Smooth muscle cell (in vitro differentiated cells): Measurements from ENCODE around the gene AUTS2. TPM values are rescaled to one million over a fixed set of nuclear protein-coding genes. Genes with fewer than 3 reads are reported as not detected.

Experiments
- DNase-seq: peaks from one replicate; lab custom pipeline; 2025; ENCODE audit not compliant: unreplicated experiment; lab: John Stamatoyannopoulos, UW
- H2AFZ ChIP-seq: fragments of 200-600 bp; sonication (generic); 2 replicates; pipeline ENCODE4 v1.6.0; 2016; ENCODE audit warnings: antibody characterized with exemption, low read depth, mild to moderate bottlenecking
- H3F3A ChIP-seq: fragments of 200-600 bp; sonication (generic); 2 replicates; pipeline ENCODE4 v1.6.0; 2017; ENCODE audit warnings: antibody characterized with exemption, low read depth
- H3K27ac ChIP-seq: fragments of 200-600 bp; sonication (generic); 2 replicates; pipeline ENCODE4 v1.5.1; 2016; ENCODE audit warnings: low read depth, mild to moderate bottlenecking
- H3K27me3 ChIP-seq: fragments of 200-600 bp; sonication (generic); 2 replicates; pipeline ENCODE4 v1.6.1; 2016; ENCODE audit warnings: low read depth, mild to moderate bottlenecking
- H3K36me3 ChIP-seq: fragments of 200-600 bp; sonication (generic); 2 replicates; pipeline ENCODE4 v1.5.1; 2016; ENCODE audit warnings: low read depth
- H3K4me1 ChIP-seq: fragments of 200-600 bp; sonication (generic); 2 replicates; pipeline ENCODE4 v1.5.1; 2016; ENCODE audit warnings: low read depth
- H3K4me2 ChIP-seq: fragments of 200-600 bp; sonication (generic); 2 replicates; pipeline ENCODE4 v1.6.0; 2016; ENCODE audit warnings: mild to moderate bottlenecking
- H3K4me3 ChIP-seq: fragments of 200-600 bp; sonication (generic); 2 replicates; pipeline ENCODE4 v1.5.1; 2016; ENCODE audit warnings: mild to moderate bottlenecking
- H3K79me2 ChIP-seq: fragments of 200-600 bp; sonication (generic); 2 replicates; pipeline ENCODE4 v1.6.0; 2016; ENCODE audit warnings: low read depth, mild to moderate bottlenecking
- H3K9ac ChIP-seq: fragments of 200-600 bp; sonication (generic); 2 replicates; pipeline ENCODE4 v1.6.0; 2016; ENCODE audit warnings: low read depth
- H3K9me3 ChIP-seq: fragments of 200-600 bp; sonication (generic); replicated peaks from 2 replicates; pipeline ENCODE4 v1.5.1; 2016; ENCODE audit warnings: low read depth
- H4K20me1 ChIP-seq: fragments of 200-600 bp; sonication (generic); 2 replicates; pipeline ENCODE4 v1.6.0; 2016; ENCODE audit warnings: low read depth
- CTCF ChIP-seq: fragments of 200-600 bp; sonication (generic); IDR thresholded peaks from 2 replicates; pipeline ENCODE4 v1.5.1; 2017; ENCODE audit warnings: borderline replicate concordance, mild to moderate bottlenecking, antibody characterized with exemption; ENCODE audit not compliant: insufficient read depth, poor library complexity, severe bottlenecking
- WGBS: methylation state at CpG from one replicate; pipeline ENCODE4 v1.1.7; 2016; ENCODE audit warnings: low lambda C conversion rate; 5-methylcytosine and 5-hydroxymethylcytosine counted together
- polyA plus RNA-seq: library from polyadenylated mRNA; unstranded; fragments of >200 nt; fragmentation: Nextera tagmentation; extraction: Ambion mirVana; gene quantifications from 2 replicates; pipeline ENCODE4 v1.2.1, GENCODE V29; 2016
- total RNA-seq: library from RNA; depleted of rRNA; stranded (reverse); fragments of >200 nt; gene quantifications from 2 replicates; pipeline ENCODE4 v1.2.3, GENCODE V29; 2014

Gene AUTS2
- total and polyA plus RNA-seq, 2 experiments from 2014 or later: 6.5 to 8.6 TPM

- TF ChIP-seq CTCF: no peak
- Histone ChIP-seq H3K4me1 (peaks cover 38% of the 10 kb centered on the region), H3F3A (peaks cover 17% of the 10 kb centered on the region), H3K27me3 (peaks cover 33% of the 10 kb centered on the region), H3K79me2 (no peaks in the 10 kb centered on the region), H3K9ac (no peak overlapping the region), H3K27ac (no peak overlapping the region), H3K4me2 (no peak overlapping the region), H2AFZ (no peak overlapping the region), H3K36me3 (no peaks in the 10 kb centered on the region), H4K20me1 (no peaks in the 10 kb centered on the region), H3K9me3 (no peaks in the 10 kb centered on the region), H3K4me3 (no peak overlapping the region)
- 43% methylated on average over 15 of the region's 15 CpGs for WGBS
- no peak for DNase-seq
Measured at GRCh38 chr7:70680743-70681468, 1082.6 kb downstream of the AUTS2 start.

- peaks cover 38% of the 10 kb centered on the region for H3K4me1 ChIP-seq
- no peaks in the 10 kb centered on the region for H3K9me3 ChIP-seq
- H3K79me2 ChIP-seq: no peaks in the 10 kb centered on the region
- peaks cover 38% of the 10 kb centered on the region for H3K27me3 ChIP-seq
- peak overlapping the region; percentile 29 for H3K4me2 ChIP-seq
- no peak overlapping the region for H3K9ac ChIP-seq
- H3F3A ChIP-seq: peaks cover 17% of the 10 kb centered on the region
- no peak for DNase-seq
- H2AFZ ChIP-seq: no peak overlapping the region
- no peaks in the 10 kb centered on the region for H4K20me1 ChIP-seq
- no peak for TF ChIP-seq CTCF
- 31% methylated on average over 12 of the region's 12 CpGs for WGBS
- no peak overlapping the region for H3K4me3 ChIP-seq
- H3K36me3 ChIP-seq: no peaks in the 10 kb centered on the region
- H3K27ac ChIP-seq: no peak overlapping the region
Measured at GRCh38 chr7:70681469-70682350, 1083.4 kb downstream of the AUTS2 start.

GRCh38 chr7:70684173-70684572, 1085.9 kb downstream of the AUTS2 start:
- Histone ChIP-seq H3K9ac (no peak overlapping the region), H3K4me3 (no peak overlapping the region), H3K9me3 (no peaks in the 10 kb centered on the region), H3K27me3 (peaks cover 46% of the 10 kb centered on the region), H3K27ac (no peak overlapping the region), H3K4me2 (no peak overlapping the region), H3K4me1 (peaks cover 30% of the 10 kb centered on the region), H3K36me3 (no peaks in the 10 kb centered on the region), H3F3A (peaks cover 7% of the 10 kb centered on the region), H2AFZ (no peak overlapping the region), H3K79me2 (no peaks in the 10 kb centered on the region), H4K20me1 (no peaks in the 10 kb centered on the region)
- WGBS: 96% methylated on average over 8 of the region's 8 CpGs
- TF ChIP-seq CTCF: no peak
- DNase-seq: no peak
